K562 (cell line): ENCODE measurements around the gene BEND5.

Source experiments
- CTCF ChIP-seq, 3 experiments: IDR thresholded peaks in 2 of 3; conservative IDR thresholded peaks in 1 of 3; 2 replicates each; pipeline ENCODE4 v1.5.1; 2011 to 2012; ENCODE audit warnings: low read length in 3 of 3, mild to moderate bottlenecking in 3 of 3, control low read depth in 2 of 3, improper control_type of control experiment in 1 of 3, inconsistent platforms in 1 of 3, low read depth in 1 of 3, mixed read lengths in 1 of 3, moderate library complexity in 1 of 3; ENCODE audit not compliant: insufficient read depth in 2 of 3
- FOXJ3 ChIP-seq: sonication (generic); formaldehyde crosslinking; IDR thresholded peaks from 2 replicates; pipeline ENCODE4 v1.4.0; 2020; ENCODE audit warnings: mild to moderate bottlenecking, missing genetic modification reagents
- FOXK1 ChIP-seq: sonication (generic); formaldehyde crosslinking; IDR thresholded peaks from 2 replicates; pipeline ENCODE4 v1.8.0; 2022; ENCODE audit warnings: missing genetic modification reagents, mild to moderate bottlenecking, borderline replicate concordance
- NFIC ChIP-seq: fragments of 450-650 bp; IDR thresholded peaks from 2 replicates; pipeline ENCODE4 v1.6.1; 2017; ENCODE audit warnings: mild to moderate bottlenecking, inconsistent platforms
- NFXL1 ChIP-seq: fragments of 450-650 bp; formaldehyde crosslinking; IDR thresholded peaks from 2 replicates; pipeline ENCODE4 v1.4.0; 2021; ENCODE audit warnings: mild to moderate bottlenecking
- POLR2A ChIP-seq: fragments of 450-650 bp; conservative IDR thresholded peaks from 2 replicates; pipeline ENCODE4 v1.6.1; 2016
- SPI1 ChIP-seq: IDR thresholded peaks from 2 replicates; pipeline ENCODE4 v1.6.1; 2011; ENCODE audit warnings: low read depth, low read length, control low read depth, borderline replicate concordance
- ZBTB8A ChIP-seq: fragments of 450-650 bp; IDR thresholded peaks from 2 replicates; pipeline ENCODE4 v1.6.1; 2018; ENCODE audit warnings: mild to moderate bottlenecking, moderate library complexity; ENCODE audit not compliant: partially characterized antibody

DNA sequence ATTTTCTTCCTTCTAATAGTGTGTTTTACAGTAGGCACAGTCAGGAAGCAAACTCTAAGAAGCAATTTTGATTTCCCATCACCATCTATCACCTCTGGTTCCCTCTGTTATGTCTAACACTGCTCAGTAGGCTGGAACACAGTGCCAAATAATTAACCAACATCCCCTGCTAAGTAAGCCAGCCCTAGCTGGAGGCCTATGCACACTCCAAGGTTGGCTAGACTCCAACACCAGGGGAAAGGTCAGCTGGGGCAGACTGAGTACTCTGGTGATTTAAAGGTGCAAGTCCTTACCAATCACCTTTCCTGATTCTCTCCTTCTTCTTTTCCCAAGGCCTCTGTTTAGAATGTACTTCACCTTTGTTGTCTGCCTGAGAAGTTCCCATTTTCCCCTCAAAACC, 46.5 kb upstream of the BEND5 start:
- TF ChIP-seq FOXK1 (no peak), CTCF (IDR thresholded peaks at IDR 0.05 in 2 of 3, conservative IDR thresholded peaks at IDR 0.05 in 1 of 3; ENCODE audit: insufficient read depth in 2 of 3, low read depth in 1 of 3, low read length in 3 of 3) (no peak), POLR2A (no peak), ZBTB8A (no peak), FOXJ3 (CRISPR knock-in tag) (no peak), SPI1 (no peak), NFIC (no peak), NFXL1 (no peak)
